GM19351 (cell line): ENCODE results near the gene ZC2HC1C.
"Not testable (repeated sequence)": the region's sequence is repeated elsewhere in the genome, so short reads cannot be mapped to it uniquely, and the experiment has no call there.

Experiments used
- ATAC-seq: cut with Tn5 transposase; IDR thresholded peaks from one replicate; pipeline ENCODE4 v1.9.1; 2021; ENCODE audit warnings: mild to moderate bottlenecking, moderate library complexity; ENCODE audit not compliant: unreplicated experiment

ZC2HC1C gene

DNA sequence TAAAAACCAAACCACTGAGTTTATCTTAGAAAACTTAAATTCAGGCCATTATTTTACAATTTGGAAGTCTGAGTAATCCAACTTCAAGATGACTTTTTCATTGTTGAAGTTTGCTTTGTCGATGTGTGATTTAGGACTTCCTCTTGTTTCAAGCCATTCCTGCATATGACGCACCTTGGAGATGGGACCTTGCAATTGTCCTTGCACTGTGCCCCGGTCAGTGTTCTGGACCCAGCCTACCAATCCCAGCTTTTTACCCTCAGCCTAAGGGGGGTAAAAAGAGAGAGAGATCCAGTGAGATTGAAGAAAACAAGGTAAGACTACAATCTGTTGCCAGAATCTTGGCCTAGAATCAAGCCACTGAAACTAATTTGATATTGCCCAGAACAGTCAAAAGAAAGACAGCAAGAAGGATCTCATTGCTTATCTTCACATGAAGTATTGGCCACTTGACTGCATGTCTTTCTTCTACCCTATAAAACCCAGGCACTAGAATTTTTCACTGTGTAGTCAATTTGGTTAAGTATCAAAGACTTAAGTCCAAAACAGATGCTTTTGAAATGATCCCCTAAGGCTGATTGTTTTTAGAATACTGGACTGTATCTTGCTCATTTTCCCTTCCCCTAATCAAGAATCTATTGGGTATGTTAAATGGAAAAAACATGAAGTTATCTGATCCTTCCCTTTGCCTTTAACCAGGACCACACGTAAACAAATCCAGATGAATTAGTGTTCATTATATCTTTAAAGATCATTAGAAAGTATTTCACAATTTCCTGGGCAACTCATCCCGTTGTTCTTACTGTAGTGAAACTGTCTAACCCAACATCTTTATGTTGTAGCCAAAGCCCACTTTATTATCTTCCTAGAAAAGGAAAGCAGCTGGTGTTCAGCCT lies 15.8 kb upstream of the ZC2HC1C start:
- ATAC-seq = no peak

DNA sequence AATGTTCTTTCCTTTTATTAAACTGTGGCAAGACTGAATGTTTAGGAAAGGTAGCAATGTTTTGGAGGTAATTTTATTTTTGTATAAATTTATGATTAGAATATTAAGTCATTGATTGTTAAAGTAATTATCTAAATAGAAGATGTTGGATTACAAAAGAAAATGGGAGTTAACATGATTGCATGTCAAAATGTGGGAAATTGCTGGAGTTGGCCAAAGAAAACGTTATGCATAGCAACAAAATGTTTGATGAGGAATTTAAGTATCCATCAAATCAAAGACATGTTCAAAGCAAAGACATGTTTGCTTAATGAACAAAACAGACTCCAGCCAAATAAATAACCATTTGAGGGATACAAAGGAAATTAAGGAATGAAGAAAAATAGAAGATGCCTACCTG lies 15.0 kb upstream of the ZC2HC1C start:
- no peak for ATAC-seq

DNA sequence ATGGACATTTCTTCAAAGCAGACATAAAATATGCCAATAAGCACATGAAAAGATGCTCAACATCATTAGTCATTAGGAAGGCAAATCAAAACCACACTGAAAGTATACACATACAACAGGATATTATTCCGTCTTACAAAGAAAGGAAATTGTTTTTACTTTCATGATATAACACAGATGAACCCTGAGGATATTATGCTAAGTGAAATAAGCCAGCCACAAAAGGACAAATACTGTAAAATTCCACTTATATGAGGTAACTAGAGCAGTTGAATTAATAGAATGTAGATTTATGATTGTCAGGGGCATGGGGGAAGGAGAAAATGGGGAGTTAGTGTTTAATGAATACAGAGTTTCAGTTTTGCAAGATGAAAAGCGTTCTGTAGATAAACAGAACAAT lies 9.8 kb upstream of the ZC2HC1C start:
- ATAC-seq = no peak

DNA sequence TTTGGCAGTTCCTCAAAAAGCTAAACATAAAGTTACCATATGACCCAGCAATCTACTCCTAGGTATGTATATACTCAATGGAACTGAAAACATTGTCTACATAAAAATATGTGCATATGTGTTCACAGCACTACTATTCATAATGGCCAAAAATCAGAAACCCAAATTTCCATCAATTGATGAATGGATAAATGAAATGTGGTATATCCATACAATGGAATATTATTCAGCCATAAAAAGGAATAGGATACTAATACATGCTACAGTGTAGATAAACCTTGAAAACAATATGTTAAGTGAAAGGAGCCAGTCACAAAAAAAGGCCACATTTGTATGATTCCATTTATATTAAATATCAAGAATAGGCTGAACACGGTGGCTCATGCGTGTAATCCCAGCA lies 9.0 kb upstream of the ZC2HC1C start:
- ATAC-seq = no peak

DNA sequence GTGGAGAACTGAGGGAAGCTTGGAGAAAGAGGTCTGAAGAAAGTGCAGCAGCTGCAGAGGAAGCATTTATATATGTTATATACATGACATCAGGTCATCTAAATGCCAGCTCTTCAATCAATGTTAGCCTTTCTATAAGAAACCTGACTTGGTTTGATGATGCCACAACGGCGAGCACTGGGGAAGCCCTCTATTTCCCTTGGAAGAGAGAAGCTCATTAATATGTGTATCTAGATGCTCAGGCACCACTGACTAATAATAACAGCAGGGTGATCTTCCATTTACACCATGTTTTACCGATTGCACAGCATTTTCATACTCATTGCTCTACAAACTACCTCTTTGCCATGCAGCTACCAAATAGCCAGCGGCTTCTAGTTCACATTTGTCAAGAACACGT lies 6.4 kb upstream of the ZC2HC1C start:
- ATAC-seq = no peak

DNA sequence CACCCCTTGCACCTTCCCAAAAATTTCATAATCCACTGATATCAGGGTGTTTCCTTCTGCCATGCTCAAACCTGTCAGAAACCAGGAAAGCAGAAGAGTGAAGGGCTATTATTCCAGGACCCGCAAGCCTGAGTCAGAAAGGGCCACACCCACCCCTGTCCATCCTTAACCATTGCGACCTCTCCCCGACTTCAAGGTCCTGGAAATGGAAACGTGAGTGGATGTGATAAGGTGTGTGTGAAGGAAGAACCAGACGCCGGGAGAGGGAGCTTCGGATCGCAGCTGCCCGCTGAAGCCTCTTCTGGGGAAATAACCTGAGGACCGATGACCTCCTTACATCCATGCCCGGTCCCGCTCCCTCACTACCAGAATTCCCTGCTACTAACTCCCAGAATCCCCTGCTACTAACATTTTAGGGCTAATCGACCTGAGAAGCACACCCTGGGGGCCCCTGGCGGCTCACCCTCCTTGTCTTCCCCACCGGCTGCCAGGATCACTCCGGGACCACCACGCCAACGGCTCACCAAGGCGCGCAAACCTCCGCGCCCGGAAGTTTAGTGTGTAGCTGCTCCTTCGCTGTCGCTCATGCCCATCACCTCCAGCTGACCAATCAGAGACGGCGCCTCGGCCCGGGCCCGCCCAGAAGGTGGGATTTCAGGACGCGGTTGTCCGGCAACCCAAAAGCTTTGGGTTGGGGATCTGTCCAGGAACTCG lies 5.8 kb upstream of the ZC2HC1C start, which contains the start of gene ACYP1:
Gene ACYP1 (minus strand): TSS at position 534 of the 714 bp plus-strand sequence. CDS start 471 bp downstream, at position 63.
- peak; percentile 98 for ATAC-seq

DNA sequence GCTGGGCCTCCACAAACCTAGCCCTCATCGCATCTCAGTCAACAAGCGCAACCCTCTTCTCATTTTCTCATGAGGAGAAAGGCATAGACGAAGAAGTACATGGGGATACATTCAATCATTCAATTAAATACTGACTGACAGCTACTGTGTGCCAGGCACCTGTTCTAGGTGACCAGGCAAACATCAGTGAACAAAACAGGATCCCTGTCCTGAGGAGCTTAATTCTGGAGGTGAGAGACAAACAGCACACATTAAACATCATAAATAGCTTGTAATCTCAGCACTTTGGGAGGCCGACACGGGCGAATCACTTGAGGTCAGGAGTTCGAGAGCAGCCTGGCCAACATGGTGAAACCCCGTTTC lies 5.3 kb upstream of the ZC2HC1C start:
- ATAC-seq = peak; percentile 13

DNA sequence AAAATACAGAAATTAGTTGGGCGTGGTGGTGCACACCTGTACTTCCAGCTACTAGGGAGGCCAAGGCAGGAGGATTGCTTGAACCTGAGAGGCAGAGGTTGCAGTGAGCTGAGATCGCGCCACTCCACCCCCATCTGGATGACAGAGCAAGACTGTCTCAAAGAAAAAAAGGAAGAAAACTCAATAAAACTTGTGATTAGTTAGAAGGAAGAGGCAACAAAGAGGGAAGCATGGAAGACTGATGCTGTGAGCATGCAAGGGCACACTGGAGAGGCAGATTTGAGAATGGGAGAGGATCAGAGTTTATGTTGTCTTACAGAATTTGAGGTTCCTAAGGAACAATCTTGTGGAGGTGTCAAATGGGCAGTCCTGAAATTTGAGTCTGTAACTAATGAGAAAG lies 2.8 kb upstream of the ZC2HC1C start:
- no peak for ATAC-seq

DNA sequence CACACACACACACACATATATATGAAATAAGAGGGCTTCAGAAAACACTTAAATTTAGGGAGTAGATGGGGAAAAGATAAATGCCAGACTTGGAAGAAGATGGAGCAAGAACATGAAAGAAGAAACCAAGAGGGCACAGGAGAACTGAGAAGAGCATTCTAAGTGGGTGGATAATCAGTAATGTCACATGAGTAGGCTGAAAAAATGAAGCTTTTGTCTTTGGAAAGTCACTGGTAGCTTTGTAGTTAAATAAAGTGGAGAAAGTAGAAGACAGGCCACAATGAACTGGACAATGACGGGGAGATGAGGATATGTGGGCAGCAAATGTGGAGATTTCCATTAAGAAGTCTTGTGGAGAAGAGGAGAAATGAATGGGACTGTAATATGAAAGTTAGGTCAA lies 2.2 kb upstream of the ZC2HC1C start:
- no peak for ATAC-seq

DNA sequence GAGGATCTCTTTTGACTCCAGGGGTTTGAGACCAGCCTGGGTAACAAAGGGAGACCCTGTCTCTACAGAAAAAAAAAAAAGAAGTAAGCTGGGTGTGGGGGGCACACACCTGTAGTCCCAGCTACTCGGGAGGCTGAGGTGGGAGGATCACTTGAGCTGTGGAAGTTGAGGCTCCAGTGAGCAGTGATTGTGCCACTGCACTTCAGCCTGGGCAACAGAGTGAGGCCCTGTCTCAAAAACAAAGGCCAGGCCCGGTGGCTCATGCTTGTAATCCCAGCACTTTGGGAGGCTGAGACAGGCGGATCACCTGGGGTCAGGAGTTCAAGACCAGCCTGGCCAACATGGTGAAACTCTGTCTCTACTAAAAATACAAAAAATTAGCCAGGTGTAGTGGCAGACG lies 1.7 kb upstream of the ZC2HC1C start:
- not testable (repeated sequence) for ATAC-seq

DNA sequence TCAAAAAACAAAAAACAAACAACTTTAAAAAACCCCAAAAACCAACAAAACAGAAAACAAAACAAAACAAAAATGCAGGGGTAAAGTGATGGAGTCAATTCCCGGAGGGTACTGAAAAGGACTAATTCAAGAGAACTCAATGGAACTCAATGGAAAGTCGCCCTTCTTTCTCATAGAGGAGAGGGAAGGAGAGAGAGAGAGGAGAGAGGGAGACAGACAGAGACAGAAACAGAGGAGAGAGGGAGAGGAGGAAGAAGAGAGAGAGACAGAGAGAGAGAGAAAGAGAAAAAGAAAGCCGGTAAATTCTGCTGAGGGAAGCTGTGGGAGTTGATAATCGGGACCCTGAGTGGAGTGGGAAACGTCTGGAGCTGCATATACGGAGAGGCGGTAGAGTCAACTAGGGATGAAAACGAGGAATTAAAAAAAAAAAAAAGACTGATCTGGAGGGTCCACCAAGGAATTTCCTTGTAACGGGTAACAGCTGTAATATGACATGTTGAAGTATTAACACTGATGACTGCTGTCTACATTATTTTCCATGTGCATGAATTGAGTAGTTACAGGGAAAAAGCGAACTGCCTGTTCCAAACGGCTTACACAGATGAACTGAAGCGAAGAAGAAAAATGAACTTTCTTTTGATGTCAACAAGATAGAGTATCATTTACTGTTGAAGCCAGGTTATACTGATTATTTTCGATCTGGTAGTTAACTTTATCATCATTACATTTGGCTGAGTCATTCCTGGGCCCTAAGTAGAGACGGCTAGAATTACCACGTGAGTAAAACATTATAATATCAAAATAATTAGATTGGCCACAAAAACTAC lies 934 bp upstream of the ZC2HC1C start:
- ATAC-seq = no peak

DNA sequence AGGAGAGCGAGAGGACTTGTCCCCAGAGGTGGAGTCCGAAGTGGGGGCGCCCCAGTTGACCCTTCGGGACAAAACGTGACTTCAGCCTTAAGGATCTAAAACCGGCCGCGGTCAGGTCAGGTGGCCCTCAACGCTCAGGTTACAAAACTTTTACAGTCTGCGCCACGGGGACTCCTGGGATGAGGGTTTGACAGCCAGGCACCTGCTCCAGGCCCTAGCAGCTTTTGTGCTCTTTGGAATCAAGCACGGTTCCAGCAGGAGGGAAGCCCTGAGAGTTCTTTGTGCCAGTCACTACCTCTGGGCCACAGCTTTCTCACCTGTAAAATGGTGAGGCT lies 337 bp downstream of the ZC2HC1C start:
- ATAC-seq = no peak

DNA sequence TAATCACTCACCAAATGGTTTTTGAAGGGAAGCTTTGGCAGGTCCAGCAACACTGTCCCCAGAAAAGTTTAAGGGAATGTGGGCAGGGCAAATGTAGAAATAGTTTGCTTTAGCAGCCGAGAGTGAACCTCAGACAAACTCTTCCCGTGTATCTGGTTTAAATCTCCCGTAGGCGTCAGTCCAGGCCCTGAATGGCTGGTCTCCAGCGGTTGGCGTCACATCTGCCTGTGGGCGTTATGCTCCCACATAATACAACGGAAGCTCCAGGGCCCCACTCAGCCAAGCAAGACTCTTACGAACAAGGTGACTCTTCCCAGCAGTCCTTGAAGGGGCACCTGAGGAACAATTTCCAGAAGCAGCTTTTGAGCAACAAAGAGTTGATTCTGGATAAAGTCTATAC lies 942 bp downstream of the ZC2HC1C start:
- ATAC-seq = no peak

DNA sequence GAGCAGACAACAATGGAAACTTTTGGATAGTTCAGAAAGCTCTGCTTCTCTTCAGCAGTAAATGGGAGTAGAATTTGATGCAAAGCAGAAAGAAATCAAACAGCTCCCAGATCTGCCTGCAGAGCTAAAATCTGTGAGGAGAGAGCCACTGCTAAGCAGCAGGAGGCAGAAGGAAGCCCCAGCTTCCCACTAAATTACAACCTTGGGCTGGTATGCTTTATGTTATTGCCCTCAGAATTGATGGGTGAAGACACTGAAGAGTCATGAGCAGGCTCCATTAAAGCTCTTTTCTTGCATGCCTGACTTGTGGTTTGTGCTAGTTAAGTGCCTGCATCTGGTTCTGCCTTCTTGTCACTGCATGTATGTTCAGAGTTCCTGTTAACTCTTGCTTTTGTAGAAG lies 8.4 kb downstream of the ZC2HC1C start:
- ATAC-seq = no peak

DNA sequence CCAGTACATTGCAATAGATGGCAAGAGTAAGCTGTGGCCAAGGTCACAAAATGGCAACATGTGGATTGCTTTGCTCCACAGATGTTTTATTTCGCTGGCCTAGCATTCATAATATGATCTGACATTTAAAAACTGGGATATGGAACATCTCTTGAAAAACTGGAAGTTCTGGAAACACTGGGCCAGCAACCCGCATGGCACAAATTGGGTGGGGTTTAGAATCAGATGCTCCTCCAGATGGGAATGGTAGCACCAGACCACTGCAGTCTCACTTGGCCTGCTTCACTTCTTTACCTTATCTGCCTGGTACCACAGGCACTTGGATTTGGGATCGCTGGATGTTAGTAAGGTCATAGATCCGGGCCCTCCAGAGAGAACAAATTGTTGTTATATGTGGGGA lies 10.1 kb downstream of the ZC2HC1C start:
- no peak for ATAC-seq

DNA sequence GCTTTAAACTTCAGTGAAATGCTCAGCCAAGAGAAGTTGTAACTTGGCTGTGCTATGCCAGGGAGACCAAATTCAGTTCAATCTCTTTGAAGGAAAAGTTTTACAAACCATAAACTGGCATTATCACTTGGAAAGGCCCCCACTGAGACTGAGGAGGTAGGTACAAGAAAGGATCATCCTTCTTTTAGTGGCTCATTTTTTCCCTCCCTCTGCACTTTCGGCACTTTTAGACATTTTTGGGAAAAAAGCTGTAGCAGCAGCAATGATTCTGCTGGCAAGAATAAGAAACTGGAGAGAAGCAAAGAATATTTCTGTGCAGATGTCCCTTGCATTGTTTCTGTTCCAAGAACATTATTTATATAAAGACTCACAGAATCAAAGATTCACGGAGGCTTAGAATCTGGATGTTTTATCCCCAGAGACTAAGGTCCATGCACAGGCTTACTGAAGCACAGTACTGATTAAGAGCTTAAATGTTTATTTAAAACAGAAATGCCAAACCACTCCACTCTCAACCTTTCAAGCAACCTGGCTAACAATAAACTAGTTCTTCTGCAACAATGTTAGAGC lies 12.3 kb downstream of the ZC2HC1C start:
- ATAC-seq = no peak

DNA sequence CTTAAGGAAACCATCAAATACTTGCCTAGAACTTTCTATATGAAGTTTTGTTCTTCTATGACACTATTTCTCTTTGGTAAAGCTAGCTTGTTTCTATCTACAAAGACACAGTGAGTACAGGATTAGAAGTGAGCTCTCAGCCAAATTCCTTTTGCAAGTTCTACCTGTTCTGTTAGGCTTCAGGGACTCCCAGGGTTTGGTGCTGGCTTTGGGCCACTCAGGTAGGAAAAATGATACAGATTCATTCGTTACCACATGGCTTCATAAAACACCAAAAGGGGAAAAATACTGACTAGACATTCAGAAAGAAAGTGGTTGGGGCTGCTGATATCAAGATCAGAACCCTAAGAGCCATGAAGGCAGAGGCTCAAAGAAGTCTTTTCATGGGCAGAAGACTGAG lies 13.8 kb downstream of the ZC2HC1C start:
- no peak for ATAC-seq

DNA sequence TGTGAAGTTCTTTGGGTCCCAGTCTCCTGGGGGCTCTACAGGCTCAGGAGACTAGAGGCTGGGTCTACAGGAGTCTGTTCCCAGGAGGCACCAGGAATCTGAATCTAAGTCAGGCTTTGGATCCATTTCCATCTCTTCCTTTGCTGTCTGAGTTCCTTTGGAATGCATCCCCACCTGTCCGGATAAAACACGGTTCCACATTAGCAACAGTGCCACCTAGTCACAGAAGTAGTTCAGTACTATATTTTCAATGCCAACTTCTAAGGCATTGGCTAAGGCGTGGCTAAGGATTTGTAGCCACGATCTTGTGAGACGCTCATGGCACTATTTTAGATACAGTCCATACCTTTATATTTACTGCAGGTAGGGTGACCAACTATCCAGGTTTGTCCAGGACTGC lies 15.1 kb downstream of the ZC2HC1C start:
- ATAC-seq = no peak

DNA sequence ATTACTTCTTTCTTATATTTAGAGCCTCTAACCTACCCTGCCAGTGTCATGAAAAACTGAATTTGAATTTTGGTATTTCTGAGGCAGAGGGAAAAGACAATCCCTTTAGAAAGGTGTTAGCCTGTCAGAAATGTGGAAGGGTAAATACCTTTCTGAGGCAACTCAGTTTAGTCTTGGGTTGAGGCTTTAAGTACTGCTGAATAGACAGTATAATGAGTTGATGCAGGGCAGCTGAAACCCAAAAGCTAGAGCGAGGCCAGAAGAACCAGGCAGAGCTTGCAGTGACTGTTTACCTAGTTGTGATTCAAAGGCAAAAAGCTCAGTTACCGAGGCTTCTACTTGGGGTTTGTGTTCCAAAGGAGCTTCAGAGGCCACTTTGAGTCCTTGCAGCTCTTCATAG lies 18.7 kb downstream of the ZC2HC1C start:
- ATAC-seq = no peak

DNA sequence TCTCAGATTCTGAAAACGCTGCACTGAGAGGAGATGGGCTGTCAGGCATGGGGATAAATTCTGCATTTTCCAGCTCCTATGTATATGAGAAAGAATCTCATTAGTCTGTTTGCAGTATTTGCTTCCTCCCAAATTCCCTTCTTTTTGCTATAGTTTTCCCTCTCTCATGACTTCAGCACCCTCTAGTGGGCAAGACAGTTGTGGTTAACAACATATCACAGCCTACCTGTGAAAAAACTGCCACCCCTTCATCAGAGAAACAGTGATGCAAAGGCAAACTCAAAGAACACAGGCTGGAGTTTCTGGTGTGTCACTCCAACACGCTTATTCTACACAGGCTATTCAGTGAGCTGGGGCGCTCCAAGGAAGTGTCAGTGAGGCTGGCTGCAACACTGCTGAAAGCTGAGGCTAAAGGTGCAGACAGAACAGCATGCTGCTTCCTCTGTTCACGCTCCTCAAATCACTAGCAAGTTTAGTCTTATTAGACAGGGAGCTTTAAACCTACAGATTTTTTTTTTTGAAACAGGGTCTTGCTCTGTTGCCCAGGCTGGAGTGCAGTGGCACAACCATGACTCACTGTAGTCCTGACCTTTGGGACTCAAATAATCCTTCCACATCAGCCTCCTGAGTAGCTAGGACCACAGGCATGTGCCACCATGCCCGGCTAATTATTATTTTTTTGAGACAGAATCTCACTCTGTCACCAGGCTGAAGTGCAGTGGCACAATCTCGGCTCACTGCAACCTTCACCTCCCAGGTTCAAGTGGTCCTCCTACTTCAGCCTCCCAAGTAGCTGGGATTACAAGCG lies 19.3 kb downstream of the ZC2HC1C start:
- ATAC-seq = no peak
